ENCODE data around the gene LCT. TPM values are rescaled to one million over a fixed set of nuclear protein-coding genes. Genes with fewer than 3 reads are reported as not detected.

Gene LCT
- total and polyA plus RNA-seq, 2 of the 13 experiments (the other 11 are each of a cell fraction or from before 2014, with no cell fraction given) = not detected

DNA sequence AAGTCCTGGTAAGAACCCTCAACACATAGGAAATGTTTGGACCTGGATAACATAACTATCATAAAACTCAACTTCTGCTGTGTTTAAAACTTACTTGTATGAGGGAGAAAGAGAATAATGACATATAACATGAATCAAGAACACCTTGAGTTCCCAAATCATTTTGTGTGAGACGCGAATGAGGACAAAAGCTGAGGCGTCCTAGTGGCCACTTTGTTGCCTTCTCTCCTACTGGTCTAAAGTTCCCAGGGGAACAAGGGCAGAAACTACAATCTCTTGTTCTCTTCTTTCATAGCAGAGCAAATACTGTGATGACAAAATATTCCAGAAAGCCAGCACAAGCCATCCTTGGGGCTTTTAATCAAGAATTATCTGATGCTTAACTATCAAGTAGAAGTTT is 8.3 kb upstream of the LCT start (continued):
- no peak for TF ChIP-seq SMC3 (IDR thresholded peaks at IDR 0.05; ENCODE audit: low read length)

DNA sequence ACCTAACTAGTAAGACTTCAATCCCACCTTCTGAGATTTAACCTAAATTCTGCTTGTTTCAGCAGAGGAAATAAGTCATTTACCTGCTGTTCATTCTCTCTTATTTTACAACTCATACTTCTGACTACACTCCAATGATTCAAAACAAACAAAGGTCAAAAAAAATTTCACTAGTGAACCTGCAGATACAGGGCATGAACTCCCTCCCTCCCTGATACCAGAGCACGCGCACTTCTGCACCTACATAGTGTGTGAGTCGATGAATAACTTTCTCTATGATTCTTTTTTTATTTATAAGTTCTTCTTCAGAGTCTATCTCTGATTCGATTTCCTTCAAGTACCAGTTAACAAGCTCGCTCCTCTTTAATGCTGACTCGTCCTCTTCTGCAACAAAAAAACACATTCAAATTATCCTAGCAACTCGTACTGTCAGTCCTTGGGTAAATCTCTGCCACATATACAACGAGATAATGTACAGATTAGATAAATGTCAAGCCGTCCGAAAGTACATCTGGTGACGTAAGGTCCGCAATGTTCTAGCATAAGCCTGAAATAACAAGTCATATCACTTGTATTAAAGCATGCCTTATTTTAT is 7.4 kb upstream of the LCT start:
- Histone ChIP-seq H3K4me3 (replicated peaks in 1 of 3; ENCODE audit: insufficient read depth in 1 of 3, low read depth in 2 of 3, low read length in 3 of 3) (no peak overlapping the region), H3K9me3 (ENCODE audit: low read length) (no peaks in the 10 kb centered on the region), H3K36me3 (replicated peaks in 1 of 2; ENCODE audit: control insufficient read depth in 1 of 2, insufficient read depth in 2 of 2, low read length in 2 of 2) (no peaks in the 10 kb centered on the region; a peak in 1 of 5 replicates), H2AFZ (ENCODE audit: low read length) (no peak overlapping the region), H3K4me1 (ENCODE audit: insufficient read depth, low read length) (no peaks in the 10 kb centered on the region), H3K79me2 (ENCODE audit: insufficient read depth, low read length) (no peaks in the 10 kb centered on the region), H3K27ac (ENCODE audit: extremely low read length, insufficient read depth, low read length) (no peak overlapping the region), H3K27me3 (ENCODE audit: control insufficient read depth in 1 of 2, insufficient read depth in 2 of 2, low read length in 2 of 2) (no peaks in the 10 kb centered on the region), H3K9ac (ENCODE audit: insufficient read depth, low read depth, low read length) (no peak overlapping the region), H3K4me2 (ENCODE audit: low read depth, low read length) (no peak overlapping the region), H4K20me1 (ENCODE audit: insufficient read depth, low read length) (no peaks in the 10 kb centered on the region)
- ChIA-PET CTCF (ENCODE audit: low intra/inter-chr PET ratio, low total read pairs) (no interaction called here), POLR2A (no interaction called here)
- no peak for FAIRE-seq
- 57% methylated on average over 12 of the region's 12 CpGs for WGBS (ENCODE audit: low lambda C conversion rate)
- DNase-seq (ENCODE audit: low spot score) = no peak
- intact Hi-C loops (cut with micrococcal nuclease; ENCODE audit: unreplicated experiment) = no loop called here
- TF ChIP-seq MAFF (IDR thresholded peaks at IDR 0.05; ENCODE audit: low read depth, low read length) = peak; percentile 44; the same call in 1 of the 2 replicates
- TF ChIP-seq MTF2 (CRISPR knock-in tag; IDR thresholded peaks at IDR 0.05; ENCODE audit: borderline replicate concordance) = no peak
- peak; percentile 61 to 68; a peak in 3 of 4 replicates for TF ChIP-seq MAFK (conservative IDR thresholded peaks at IDR 0.05 in 1 of 2, IDR thresholded peaks at IDR 0.05 in 1 of 2; ENCODE audit: low read length in 2 of 2)
- no peak; the same call in 2 of the 3 replicates for ATAC-seq
- in situ Hi-C loops (cut with HindIII; ENCODE audit: extremely low pct_ligation_motif_present, low pct_unique_long_range_greater_than_20kb) = no loop called here
- BruUV-seq (replicated peaks) = no TSS peak

DNA sequence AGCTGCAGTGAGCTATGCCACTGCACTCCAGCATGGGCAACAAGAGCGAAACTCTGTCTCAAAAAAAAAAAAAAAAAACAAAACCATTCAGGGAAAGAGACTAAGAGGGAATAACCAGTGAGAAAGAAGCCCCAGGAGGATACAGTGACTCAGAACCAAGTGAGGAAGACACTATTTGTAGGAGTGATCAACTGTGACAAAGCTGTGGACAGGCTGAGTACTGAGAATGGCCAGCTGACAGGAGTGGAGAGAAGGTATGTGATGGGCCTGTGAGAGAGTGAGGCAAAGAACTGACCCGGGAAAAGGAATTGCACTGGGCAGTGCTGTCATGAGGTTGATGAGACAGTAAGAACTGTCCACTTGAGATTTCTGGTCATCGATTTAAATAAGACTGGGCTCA is 6.7 kb upstream of the LCT start:
- Histone ChIP-seq H3K27ac (ENCODE audit: extremely low read length, insufficient read depth, low read length) (no peak overlapping the region), H3K9me3 (ENCODE audit: low read length) (no peaks in the 10 kb centered on the region), H3K4me1 (ENCODE audit: insufficient read depth, low read length) (no peaks in the 10 kb centered on the region), H4K20me1 (ENCODE audit: insufficient read depth, low read length) (no peaks in the 10 kb centered on the region), H3K36me3 (replicated peaks in 1 of 2; ENCODE audit: control insufficient read depth in 1 of 2, insufficient read depth in 2 of 2, low read length in 2 of 2) (no peaks in the 10 kb centered on the region; a peak in 1 of 5 replicates), H3K4me2 (ENCODE audit: low read depth, low read length) (no peak overlapping the region), H3K4me3 (replicated peaks in 1 of 3; ENCODE audit: insufficient read depth in 1 of 3, low read depth in 2 of 3, low read length in 3 of 3) (no peak overlapping the region), H3K27me3 (ENCODE audit: control insufficient read depth in 1 of 2, insufficient read depth in 2 of 2, low read length in 2 of 2) (no peaks in the 10 kb centered on the region), H3K79me2 (ENCODE audit: insufficient read depth, low read length) (no peaks in the 10 kb centered on the region), H2AFZ (ENCODE audit: low read length) (no peak overlapping the region), H3K9ac (ENCODE audit: insufficient read depth, low read depth, low read length) (no peak overlapping the region)
- in situ Hi-C loops (cut with HindIII; ENCODE audit: extremely low pct_ligation_motif_present, low pct_unique_long_range_greater_than_20kb) (no loop called here), intact Hi-C loops (cut with micrococcal nuclease; ENCODE audit: unreplicated experiment) (no loop called here)
- no TSS peak for BruUV-seq (replicated peaks)
- ATAC-seq (peak; percentile 29; the same call in 1 of the 3 replicates), FAIRE-seq (no peak), DNase-seq (ENCODE audit: low spot score) (no peak)
- CTCF ChIA-PET (ENCODE audit: low intra/inter-chr PET ratio, low total read pairs) = no interaction called here
- POLR2A ChIA-PET = no interaction called here
- 68% methylated on average over 3 of the region's 3 CpGs for WGBS (ENCODE audit: low lambda C conversion rate)
- TF ChIP-seq, protein P1, sequence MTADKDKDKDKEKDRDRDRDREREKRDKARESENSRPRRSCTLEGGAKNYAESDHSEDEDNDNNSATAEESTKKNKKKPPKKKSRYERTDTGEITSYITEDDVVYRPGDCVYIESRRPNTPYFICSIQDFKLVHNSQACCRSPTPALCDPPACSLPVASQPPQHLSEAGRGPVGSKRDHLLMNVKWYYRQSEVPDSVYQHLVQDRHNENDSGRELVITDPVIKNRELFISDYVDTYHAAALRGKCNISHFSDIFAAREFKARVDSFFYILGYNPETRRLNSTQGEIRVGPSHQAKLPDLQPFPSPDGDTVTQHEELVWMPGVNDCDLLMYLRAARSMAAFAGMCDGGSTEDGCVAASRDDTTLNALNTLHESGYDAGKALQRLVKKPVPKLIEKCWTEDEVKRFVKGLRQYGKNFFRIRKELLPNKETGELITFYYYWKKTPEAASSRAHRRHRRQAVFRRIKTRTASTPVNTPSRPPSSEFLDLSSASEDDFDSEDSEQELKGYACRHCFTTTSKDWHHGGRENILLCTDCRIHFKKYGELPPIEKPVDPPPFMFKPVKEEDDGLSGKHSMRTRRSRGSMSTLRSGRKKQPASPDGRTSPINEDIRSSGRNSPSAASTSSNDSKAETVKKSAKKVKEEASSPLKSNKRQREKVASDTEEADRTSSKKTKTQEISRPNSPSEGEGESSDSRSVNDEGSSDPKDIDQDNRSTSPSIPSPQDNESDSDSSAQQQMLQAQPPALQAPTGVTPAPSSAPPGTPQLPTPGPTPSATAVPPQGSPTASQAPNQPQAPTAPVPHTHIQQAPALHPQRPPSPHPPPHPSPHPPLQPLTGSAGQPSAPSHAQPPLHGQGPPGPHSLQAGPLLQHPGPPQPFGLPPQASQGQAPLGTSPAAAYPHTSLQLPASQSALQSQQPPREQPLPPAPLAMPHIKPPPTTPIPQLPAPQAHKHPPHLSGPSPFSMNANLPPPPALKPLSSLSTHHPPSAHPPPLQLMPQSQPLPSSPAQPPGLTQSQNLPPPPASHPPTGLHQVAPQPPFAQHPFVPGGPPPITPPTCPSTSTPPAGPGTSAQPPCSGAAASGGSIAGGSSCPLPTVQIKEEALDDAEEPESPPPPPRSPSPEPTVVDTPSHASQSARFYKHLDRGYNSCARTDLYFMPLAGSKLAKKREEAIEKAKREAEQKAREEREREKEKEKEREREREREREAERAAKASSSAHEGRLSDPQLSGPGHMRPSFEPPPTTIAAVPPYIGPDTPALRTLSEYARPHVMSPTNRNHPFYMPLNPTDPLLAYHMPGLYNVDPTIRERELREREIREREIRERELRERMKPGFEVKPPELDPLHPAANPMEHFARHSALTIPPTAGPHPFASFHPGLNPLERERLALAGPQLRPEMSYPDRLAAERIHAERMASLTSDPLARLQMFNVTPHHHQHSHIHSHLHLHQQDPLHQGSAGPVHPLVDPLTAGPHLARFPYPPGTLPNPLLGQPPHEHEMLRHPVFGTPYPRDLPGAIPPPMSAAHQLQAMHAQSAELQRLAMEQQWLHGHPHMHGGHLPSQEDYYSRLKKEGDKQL (CRISPR knock-in tag; IDR thresholded peaks at IDR 0.05; ENCODE audit: low read depth) = no peak
- TF ChIP-seq TCF12 (IDR thresholded peaks at IDR 0.05) = no peak
- no peak for TF ChIP-seq TCF12 (CRISPR knock-in tag; IDR thresholded peaks at IDR 0.05)
- no peak for TF ChIP-seq SATB2 (CRISPR knock-in tag; IDR thresholded peaks at IDR 0.05)
- TF ChIP-seq ZNF44 (CRISPR knock-in tag; IDR thresholded peaks at IDR 0.05) = no peak
- no peak for TF ChIP-seq ZNF530 (CRISPR knock-in tag; IDR thresholded peaks at IDR 0.05; ENCODE audit: low read depth)
- TF ChIP-seq ZNF615 (CRISPR knock-in tag; IDR thresholded peaks at IDR 0.05; ENCODE audit: borderline replicate concordance) = no peak

Measured in HepG2 (cell line).